Measurements from ENCODE around the gene LMNTD2.

The LMNTD2 gene

GRCh38 chr11:560305-561147 lies at the start of gene LMNTD2, which contains the start of gene RASSF7:
Gene LMNTD2 (minus strand): TSS chr11:560738. CDS start chr11:560716, 22 bp downstream.
Gene RASSF7 (plus strand): TSS chr11:560970. CDS start chr11:561769, 799 bp downstream.
- DNase-seq = peak; percentile 91

GRCh38 chr11:609341-609811 lies 48.8 kb upstream of the LMNTD2 start:
- DNase-seq = no peak

GRCh38 chr11:608791-609251 lies 48.3 kb upstream of the LMNTD2 start:
- DNase-seq = no peak

- DNase-seq = no peak
These were observed 47.6 kb upstream of the LMNTD2 start for GRCh38 chr11:607971-608659.

GRCh38 chr11:607020-607780 lies 46.7 kb upstream of the LMNTD2 start:
- no peak for DNase-seq

GRCh38 chr11:606245-606644 lies 45.7 kb upstream of the LMNTD2 start:
- DNase-seq = no peak

GRCh38 chr11:605286-606129 lies 45.0 kb upstream of the LMNTD2 start:
- no peak for DNase-seq

- DNase-seq = no peak
These were observed 42.6 kb upstream of the LMNTD2 start for GRCh38 chr11:603154-603553.

GRCh38 chr11:601573-602245 lies 41.2 kb upstream of the LMNTD2 start:
- no peak for DNase-seq

- no peak for DNase-seq
These were observed 37.6 kb upstream of the LMNTD2 start for GRCh38 chr11:598005-598680.

- DNase-seq = no peak
These were observed 36.7 kb upstream of the LMNTD2 start for GRCh38 chr11:597166-597725.

GRCh38 chr11:596374-596773 lies 35.8 kb upstream of the LMNTD2 start:
- no peak for DNase-seq

GRCh38 chr11:595400-595799 lies 34.9 kb upstream of the LMNTD2 start:
- DNase-seq = no peak

- no peak for DNase-seq
These were observed 32.8 kb upstream of the LMNTD2 start for GRCh38 chr11:593347-593746.

- DNase-seq = no peak
These were observed 32.4 kb upstream of the LMNTD2 start for GRCh38 chr11:592918-593317.

- no peak for DNase-seq
These were observed 32.0 kb upstream of the LMNTD2 start for GRCh38 chr11:592501-592900.

- no peak for DNase-seq
These were observed 30.5 kb upstream of the LMNTD2 start for GRCh38 chr11:590997-591396.

- DNase-seq = no peak
These were observed 29.3 kb upstream of the LMNTD2 start for GRCh38 chr11:589798-590197.

GRCh38 chr11:587978-588380 lies 27.4 kb upstream of the LMNTD2 start:
- no peak for DNase-seq

GRCh38 chr11:587546-587945 lies 27.0 kb upstream of the LMNTD2 start:
- DNase-seq = no peak

Measured in right hindlimb (tissue), 1 donor.